ENCODE measurements around the gene ZNF532.
"Not testable (repeated sequence)": the region's sequence is repeated elsewhere in the genome, so short reads cannot be mapped to it uniquely, and the experiment has no call there.

The ZNF532 gene

DNA sequence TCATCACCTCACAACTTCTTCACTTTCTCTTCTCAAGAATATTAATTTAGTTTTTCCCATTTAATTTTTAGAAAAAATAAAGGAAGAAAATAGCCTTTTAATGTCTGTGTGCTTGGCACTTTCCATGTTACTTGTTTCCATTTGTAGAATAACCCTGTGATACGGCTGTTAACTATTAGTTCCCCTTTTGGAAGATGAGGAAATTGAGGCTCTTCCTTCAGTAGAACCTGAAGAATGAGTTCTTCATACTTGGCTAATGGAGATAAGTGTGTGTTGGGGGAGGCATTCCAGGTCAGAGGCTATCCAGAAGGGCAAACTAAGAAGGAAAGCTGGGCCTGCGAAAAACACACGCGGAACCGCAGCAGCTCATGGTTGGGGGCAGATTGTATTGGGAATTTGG, 38.3 kb downstream of the ZNF532 start:
- no peak for DNase-seq

DNA sequence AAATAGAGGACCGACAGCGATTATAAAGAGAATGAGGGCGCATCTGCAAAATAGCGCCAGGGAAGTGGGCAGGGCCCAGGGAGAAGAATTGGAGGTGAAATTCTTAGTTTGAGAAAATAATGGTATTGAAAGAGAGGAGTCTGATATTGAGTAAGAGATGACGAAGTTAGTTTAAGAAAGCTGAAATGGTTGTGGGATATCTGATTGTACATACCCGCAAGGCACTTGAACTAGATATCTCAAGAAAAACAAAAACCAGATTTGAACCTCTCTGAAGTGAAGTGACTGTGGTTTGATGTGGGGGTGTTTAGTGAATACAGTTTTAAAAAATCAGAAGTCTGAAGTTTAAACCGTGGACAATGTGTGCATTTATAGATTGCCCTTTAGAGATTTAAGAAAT, 38.9 kb downstream of the ZNF532 start:
- no peak for DNase-seq

DNA sequence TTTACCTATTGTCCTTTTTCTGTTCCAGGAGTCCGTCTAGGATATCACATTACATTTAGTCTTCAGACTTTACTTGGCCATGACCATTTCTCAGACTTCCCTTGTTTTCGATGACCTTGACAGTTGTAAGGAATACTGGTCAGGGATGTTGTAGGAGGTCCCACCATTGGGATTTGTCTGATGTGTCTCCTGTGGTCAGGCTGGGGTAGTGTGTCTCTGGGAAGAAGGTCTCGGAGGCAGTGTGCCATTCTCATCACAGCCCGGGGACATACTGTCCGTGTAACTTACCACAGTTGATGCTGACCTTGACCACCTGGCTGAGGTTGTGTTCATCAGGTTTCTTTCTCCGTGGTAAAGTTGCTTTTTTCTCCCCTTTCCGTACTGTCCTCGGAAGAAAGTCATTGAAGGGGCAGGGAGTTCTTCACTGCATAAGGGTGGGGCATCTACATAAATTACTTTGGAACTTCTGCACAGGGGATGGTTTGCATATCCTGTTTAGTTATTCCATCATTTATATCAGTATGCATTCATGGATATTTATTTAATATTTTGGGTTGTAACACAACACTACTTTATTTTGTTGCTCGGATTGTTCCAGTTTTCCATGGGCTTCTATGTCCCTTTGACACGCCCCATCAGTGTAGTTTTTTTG, 41.2 kb downstream of the ZNF532 start:
- no peak for DNase-seq

DNA sequence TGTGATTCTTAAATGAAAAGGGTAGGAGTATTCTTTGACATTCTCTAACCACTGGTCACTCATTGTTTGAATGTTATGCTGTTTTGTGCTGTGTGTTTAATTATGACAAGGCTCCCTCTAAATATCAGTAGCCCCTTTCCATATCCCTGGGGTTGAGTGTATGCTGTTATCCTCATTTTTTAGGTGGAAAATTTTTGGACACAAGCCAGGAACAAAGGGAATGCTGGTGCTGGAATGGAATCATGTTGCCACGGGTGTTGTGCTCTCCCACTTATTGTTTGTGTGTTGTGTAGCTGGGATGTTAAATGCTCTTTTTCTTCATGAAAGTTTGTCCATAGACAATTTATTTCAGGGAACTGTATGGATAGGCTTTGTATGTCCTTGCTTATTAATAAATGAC, 43.3 kb downstream of the ZNF532 start:
- DNase-seq = no peak

DNA sequence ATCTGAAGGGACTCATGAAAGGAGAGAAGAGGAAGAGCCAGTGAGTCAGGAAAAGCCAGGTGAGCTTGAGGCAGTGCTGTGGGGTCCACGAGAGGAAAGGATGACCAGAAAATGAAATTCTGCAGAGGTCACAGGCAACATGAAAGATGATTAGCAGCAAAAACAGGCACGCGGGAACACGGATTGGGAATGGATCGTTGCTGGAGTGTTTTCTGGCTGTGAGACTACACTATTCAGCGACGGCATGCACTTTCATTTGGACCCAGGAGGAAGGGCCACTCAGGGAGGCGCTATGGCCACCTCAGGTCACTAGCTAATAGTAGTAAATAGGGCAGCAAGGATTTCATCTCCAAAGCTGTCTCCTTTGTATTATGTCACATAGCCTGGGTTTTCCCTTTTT, 44.8 kb downstream of the ZNF532 start:
- DNase-seq = no peak

DNA sequence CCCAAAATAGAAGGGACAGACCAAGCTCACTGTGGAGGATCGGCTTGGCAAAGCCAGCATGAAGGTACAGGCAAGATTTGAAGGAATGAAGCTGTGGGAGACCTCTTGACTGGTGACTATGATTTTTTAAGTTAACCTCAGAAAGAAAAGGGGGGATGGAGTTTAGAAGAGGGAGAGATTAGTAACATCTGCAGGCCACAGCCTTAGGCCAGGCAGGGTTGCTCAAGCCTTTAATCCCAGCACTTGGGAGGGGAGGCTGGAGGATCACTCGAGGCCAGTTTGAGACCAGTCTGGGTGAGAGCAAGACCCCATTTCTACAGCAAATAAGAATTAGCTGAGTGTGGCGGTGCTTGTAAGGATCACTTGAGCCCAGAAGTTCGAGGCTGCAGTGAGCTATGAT, 46.6 kb downstream of the ZNF532 start:
- no peak for DNase-seq

DNA sequence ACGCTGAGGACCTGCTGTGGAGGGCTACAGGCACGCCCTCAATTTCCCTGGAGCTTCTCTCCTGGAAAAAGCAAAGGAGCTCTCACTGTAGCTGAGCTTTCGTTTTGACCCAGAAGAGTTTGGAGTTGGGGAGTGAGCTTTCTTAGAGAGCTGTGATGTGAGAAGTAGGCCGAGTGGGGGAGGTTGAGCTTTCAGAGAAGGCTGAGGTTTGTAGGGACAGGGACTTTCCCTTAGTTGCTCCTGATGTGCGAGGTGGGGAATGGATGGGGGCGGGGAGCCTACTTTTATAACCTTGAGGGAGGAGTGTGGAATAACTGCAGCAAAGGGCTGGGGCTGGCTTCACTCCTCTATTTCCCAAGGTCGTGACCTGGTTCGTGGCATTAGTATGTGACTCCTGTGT, 47.1 kb downstream of the ZNF532 start:
- DNase-seq = no peak

DNA sequence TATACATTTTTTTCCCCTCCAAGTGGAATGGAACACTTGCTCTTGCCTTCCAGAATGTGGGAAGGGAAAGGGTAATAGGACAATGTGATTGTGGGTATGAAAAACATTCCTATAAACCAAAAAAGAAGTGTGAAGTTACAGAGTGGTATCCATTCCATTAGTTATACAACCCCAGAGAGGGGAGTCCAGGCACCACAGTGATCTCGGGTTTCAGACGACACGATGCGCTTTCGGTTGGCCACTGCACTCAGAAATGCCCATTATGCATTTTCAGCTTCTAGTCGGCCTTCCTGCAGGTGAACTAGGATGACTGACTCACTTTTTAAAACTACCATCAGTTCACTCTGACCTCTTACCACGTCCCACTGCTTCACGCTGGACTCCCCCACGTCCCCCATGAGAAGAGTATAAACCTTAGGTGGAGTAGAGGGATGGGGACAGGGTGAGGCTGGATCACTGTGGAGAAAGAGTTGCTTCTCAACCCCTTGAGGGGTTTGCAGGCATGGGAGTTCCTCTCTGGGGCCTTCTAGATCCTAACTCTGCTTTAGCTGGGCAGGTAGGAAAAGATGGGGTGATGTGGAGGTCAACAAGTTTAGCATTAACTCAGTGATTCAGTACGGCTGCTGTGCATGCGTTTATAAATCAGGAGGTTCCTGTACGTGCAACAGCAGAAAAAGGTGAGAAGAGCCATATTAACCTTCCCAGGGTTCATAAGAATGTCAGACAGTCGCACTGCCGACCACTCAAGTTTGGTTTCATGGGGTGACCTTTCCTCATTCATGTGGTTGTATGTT, 50.5 kb downstream of the ZNF532 start:
- no peak for DNase-seq

DNA sequence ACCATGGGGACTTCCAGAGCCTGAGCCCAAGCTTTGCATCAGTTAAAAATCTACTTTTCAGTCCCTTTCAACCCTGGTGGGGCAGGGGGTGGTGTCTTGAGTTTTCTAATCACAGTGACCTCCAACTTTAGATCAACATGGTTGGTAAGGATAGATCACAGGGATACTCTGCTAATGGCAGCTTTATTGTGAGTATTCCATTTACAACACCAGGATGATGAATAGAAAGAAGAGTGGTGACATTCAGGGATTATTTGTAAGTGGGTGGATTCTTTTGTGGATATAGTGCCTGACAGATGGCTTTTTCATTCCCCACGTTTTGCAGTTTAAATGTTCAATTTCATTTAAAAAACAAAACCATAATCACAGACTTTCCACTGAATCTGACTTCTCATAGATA, 51.3 kb downstream of the ZNF532 start:
- no peak for DNase-seq

DNA sequence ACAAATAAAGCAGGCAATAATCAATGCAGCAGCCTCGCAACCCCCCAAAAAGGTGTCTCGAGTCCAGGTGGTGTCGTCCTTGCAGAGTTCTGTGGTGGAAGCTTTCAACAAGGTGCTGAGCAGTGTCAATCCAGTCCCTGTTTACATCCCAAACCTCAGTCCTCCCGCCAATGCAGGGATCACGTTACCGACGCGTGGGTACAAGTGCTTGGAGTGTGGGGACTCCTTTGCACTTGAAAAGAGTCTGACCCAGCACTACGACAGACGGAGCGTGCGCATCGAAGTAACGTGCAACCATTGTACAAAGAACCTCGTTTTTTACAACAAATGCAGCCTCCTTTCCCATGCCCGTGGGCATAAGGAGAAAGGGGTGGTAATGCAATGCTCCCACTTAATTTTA, 55.3 kb downstream of the ZNF532 start:
- not testable (repeated sequence) for DNase-seq

DNA sequence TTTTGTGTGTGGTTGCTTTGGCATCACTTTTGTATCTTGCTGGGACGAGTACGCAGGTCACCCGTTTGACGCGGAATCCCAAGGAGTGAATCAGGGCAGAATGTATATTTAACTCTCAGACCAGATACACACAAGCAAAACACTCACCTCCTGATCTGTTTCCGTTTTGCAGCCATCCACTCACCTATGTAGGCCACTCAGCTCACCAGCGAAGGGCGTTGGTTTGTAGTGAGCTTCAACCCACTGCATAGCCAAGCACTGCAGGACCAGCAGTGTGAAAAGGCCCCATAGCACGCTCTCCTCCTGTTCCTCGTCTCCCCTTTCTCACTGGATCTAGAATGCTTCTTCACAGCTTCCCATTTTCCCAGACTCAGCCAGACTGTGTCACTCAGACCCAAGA, 58.3 kb downstream of the ZNF532 start:
- no peak for DNase-seq

DNA sequence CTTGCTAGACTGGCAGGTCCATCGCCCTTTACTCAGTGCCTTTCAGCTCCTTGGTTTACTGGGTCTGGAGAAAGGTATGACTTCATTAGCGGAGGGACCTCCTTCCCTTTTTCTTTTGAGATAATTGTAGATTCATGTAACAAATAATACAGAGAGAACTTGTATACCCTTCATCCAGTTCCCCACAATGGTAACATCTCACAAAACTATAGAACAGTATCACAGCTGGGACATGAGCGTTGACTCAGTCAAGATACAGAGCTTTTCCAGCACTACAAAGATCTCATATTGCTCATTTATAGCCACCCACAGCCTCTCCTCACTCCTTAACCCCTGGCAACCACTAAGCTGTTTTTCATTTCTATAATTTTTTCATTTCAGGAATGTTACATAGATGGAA, 59.8 kb downstream of the ZNF532 start:
- no peak for DNase-seq

DNA sequence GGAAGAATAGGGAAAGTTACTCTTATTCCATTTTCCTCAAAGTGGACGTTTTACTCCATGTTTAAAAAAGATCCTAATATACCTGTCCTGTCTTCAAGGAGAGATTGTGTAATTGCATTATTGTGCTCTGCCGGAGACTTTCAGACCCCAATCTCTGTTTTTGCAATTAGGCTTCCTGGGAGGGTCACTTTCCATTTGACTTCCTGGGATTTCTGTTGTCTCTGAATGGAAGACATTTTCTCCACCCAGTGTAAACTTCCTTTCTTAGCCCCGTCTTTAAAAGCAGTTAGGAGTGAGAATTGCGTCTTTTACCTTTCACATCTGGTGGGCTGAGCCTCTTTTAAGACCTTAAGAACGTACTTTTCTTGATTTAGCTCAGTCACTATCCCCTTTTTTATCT, 63.0 kb downstream of the ZNF532 start:
- DNase-seq = no peak

DNA sequence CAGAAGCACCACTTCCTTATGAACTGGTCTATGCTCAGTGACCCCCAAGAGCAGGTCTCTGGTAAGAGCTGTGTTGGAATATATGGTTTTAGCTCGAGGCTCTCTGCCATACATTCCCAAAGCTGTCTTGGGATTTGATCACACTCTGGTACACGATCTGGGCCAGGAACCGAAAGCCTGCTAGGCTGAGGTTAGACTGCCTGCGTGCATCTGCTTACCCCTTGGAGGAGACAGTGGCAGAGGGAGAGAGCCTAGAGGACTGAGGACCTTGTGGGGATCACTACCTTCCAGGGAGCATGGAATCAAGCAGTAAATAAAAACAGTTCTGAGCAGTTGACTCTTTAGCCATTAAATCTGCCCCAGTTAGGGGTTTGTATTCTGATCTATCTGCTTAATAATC, 63.7 kb downstream of the ZNF532 start:
- no peak for DNase-seq

DNA sequence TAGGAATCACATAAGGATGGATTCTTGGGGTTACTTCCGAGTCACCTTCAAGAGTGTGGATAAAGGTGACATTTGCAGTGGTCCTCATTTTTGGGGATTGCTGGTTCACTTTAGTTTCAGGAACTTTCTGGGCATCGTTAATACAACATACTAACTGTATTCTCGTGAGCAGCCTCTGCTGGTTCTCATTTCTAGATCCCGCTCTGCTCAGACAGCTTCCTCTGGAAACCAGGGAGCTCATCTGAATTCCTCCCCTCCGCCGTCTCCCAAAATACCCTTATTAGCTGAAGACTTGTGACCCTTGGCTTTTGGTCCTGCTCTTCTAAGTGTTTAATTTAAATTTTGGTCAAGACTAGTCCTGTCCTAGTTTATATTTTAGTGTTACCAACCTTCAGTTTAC, 64.5 kb downstream of the ZNF532 start:
- no peak for DNase-seq

DNA sequence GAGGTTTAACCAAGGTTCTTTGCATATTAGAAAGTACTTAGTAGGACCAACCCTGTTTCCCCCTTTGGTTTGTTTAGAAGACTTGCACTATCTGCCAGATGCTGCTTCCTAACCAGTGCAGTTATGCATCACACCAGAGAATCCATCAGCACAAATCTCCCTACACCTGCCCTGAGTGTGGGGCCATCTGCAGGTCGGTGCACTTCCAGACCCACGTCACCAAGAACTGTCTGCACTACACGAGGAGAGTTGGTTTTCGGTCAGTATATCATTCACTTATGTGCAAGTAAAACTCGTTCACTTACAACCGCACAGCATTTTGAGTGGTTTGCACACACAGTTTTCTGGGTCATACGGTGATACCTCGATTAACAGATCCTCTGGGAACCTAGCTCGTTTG, 69.7 kb downstream of the ZNF532 start:
- no peak for DNase-seq

DNA sequence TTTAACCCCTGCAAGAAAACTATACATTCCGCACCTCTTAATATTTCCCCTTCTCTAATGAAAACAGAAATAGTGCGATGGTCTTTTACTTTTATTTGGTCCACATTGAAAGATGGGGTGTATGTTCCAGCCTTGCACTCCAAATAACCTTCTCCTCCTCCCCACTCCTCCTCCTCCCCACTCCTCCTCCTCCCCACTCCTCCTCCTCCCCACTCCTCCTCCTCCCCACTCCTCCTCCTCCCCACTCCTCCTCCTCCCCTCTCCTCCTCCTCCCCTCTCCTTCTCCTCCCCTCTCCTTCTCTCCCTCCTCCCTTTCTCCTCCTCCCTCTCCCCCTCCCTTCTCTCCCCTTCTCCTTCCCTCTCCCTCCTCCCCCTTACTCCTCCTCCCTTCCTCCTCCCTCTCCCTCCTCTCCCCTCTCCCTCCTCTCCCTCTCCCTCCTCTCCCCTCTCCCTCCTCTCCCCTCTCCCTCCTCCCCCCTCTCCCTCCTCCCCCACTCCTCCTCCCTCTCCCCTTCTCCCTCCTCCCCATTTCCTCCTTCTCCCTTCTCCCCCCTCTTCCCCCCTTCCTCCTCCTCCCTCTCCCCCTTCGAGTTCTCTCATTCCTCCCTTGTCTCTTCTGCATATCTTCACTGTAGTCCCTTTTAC, 70.4 kb downstream of the ZNF532 start:
- no peak for DNase-seq

DNA sequence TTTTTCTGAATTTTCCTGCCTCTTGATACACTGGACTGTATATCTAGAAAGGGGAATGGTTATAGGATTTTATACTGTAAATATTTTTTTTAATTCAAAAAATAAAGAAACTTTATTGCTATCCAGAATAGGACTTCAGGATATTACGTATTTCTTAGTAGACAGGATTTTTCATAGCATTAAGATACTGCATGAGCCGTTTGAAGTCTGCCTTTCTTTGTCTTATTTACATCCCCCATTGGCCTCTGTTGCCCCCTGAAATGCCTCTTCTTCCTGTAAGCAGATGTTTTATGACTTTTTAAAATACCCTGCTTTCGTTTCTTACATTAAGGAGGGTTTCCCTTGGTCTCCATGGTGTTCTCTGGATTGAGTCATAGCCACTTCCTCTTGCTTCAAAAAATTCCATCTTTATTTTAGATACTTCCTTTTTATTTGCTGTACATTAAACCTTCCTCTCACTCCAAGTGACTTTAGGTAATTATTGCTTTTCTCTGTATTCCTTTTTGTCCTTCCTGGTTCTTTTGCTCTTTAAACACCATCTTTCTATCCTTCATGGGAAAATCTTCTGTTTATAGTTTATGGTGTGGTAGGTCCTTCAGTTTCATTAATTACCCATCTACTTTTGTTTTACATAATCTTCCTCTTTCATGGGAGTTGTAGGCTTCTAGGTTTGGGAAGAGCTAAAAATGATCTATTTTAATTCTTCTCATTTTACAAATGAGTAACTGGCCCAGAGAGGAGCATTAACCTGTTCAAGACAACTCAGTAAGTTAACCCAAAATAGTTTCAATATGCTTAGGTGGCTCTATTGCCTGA, 72.6 kb downstream of the ZNF532 start:
- peak; percentile 5 for DNase-seq

DNA sequence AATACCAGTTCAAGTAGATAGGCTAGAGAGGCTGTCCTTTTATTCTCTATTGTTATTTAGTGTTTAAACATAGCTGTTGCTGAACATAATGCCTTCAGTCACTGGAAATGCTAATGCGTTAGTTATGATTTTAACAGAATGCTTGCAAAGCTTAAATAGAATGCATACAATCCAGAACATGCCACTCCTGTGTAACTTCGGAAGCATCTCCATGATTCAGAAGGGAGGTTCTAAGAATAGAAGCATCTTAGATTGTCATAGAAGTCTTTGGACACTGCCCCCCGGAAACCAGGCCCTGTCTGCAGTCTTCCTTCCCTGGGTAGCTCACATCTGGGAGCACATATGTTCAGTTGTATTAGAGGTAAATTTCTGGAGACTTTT, 73.2 kb downstream of the ZNF532 start:
- DNase-seq = no peak

DNA sequence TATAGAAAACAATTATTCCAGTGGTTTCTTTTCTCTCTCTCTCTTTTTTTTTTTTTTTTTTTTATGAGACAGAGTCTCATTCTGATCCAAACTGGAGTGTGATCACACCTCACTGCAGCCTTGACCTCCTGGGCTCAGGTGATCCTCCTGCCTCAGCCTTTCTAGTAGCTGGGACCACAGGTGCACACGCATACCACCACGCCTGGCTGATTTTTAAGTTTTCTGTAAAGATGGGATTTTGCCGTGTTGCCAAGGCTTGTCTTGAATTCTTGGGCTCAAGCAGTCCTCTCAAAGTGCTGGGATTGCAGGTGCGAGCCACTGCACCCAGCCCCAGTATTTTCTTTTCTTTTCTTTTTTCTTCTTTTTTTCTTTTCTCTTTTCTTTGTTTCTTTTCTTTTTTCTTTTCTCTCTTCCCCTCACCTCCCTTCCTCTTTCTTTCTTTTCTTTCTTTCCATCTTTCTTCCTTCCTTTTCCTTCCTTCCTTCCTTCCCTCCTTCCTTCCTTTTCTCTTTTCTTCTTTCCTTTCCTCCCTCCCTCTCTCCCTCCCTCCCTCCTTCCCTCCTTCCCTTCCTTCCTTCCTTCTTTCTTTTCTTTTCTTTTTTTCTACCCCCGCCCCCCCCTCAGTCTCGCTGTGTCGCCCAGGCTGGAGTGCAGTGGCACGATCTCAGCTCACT, 76.9 kb downstream of the ZNF532 start:
- no peak for DNase-seq

DNA sequence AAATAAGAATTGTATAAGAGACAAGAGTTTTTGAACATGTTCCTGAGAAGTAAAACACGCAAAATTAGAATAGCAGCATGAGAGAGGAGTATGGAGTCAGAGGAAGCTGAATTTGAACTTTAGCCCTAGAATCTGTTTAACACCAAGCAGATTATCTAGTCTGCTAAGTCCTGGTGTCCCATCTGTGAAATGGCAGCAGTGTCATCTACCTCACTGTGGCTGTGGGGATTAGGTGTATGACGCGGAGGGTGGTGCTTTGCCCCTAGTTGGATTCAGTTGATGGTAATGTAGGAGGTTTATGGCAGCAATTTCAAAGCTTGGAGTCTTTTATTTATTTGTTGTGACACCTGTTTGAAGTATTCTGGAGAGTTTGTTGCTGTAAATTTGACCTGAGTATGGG, 79.2 kb downstream of the ZNF532 start:
- DNase-seq = no peak

DNA sequence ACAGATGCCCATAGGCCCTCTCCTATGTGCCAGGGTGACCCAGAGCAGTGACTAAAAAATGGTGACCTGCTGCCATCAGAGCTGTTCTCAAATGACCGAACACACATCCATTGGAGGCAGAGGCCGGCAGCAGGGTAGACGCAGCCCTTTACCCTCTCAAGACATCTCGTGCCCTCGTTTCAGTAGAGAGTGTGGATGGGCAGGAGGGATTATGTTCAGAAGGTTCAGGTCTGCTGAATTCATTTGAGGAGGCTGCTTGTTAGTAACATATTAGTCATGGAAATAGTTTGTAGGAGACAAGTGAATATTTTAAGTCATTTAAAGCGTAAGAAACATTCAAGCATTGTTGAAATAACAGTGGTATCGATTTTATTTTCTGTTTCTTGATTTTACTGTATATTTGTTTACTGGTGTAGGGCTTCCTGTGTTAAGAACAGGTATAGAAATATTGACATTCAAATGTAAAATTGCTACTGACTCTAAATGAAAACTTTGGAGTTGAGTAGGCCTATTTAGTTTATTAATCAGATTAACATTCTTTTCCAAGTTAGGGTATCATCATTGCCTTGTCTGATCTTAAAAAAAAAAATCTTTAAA, 82.6 kb downstream of the ZNF532 start:
- DNase-seq = no peak

DNA sequence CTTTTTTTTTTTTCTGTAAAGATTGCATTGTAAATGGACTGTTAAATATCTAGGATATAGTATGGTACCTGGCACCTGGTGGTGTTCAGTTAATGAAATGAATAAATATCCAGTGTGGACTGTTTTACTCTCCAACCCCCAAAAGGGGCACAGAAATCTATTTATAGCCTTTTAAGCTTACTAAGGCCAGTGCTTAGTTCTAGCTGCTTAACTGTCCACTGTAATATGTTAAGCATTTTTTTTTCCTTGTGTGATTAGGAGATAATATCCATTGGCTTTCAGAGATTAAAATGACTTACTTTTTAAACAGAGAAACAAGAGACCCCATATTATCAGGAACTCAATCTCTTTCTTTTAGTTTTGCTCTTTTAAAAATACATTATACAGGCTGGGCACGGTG, 84.4 kb downstream of the ZNF532 start:
- DNase-seq = no peak
